ENCODE measurements around the gene CD226. TPM values are rescaled to one million over a fixed set of nuclear protein-coding genes. Genes with fewer than 3 reads are reported as not detected.

CD226 gene
- total RNA-seq, 1 donor from 2014 or later = not detected

GRCh38 chr18:69954719-69955480 is 7.2 kb upstream of the CD226 start:
- H2AFZ ChIP-seq (replicated peaks) = no peak overlapping the region
- Mint-ChIP-seq H3K9me3 (no peaks in the 10 kb centered on the region), H3K27ac (no peak overlapping the region)

GRCh38 chr18:69953191-69953590 is 5.5 kb upstream of the CD226 start:
- H4K20me1 ChIP-seq (ENCODE audit: low read depth) = no peaks in the 10 kb centered on the region
- no peaks in the 10 kb centered on the region for H3K36me3 ChIP-seq
- H3K36me3 Mint-ChIP-seq = no peaks in the 10 kb centered on the region
- H3K9me3 ChIP-seq (ENCODE audit: low read depth) = no peaks in the 10 kb centered on the region
- peaks cover 3% of the 10 kb centered on the region for H3K27me3 Mint-ChIP-seq (ENCODE audit: insufficient read depth, low read depth)
- H3K27me3 ChIP-seq = no peaks in the 10 kb centered on the region
- H3K27ac Mint-ChIP-seq = no peak overlapping the region
- no peaks in the 10 kb centered on the region for H3K4me1 Mint-ChIP-seq
- peaks cover 7% of the 10 kb centered on the region for H3K4me1 ChIP-seq
- H3K4me2 ChIP-seq = no peak overlapping the region
- H3K4me3 Mint-ChIP-seq = no peak overlapping the region
- H2AFZ ChIP-seq (replicated peaks) = no peak overlapping the region
- H3F3A ChIP-seq (ENCODE audit: low read depth) = no peaks in the 10 kb centered on the region
- H3K79me2 ChIP-seq (ENCODE audit: low read depth) = no peaks in the 10 kb centered on the region
- H3K9ac ChIP-seq = no peak overlapping the region
- no peak overlapping the region for H3K27ac ChIP-seq
- H3K9me3 Mint-ChIP-seq = no peaks in the 10 kb centered on the region
- no peak overlapping the region for H3K4me3 ChIP-seq
- TF ChIP-seq EZH2 (IDR thresholded peaks at IDR 0.05) = no peak
- no peak for DNase-seq (ENCODE audit: low spot score)

More at GRCh38 chr18:69954719-69955480, 7.2 kb upstream of the CD226 start:
- Mint-ChIP-seq H3K36me3 (no peaks in the 10 kb centered on the region), H3K27me3 (ENCODE audit: insufficient read depth, low read depth) (peaks cover 3% of the 10 kb centered on the region), H3K4me3 (no peak overlapping the region), H3K4me1 (no peaks in the 10 kb centered on the region)
- TF ChIP-seq EZH2phosphoT487 (IDR thresholded peaks at IDR 0.05) = no peak
- TF ChIP-seq CTCF (IDR thresholded peaks at IDR 0.05) = no peak
- no peak for TF ChIP-seq EZH2 (IDR thresholded peaks at IDR 0.05)
- Histone ChIP-seq H3K27me3 (no peaks in the 10 kb centered on the region), H3K79me2 (ENCODE audit: low read depth) (no peaks in the 10 kb centered on the region), H3K9me3 (ENCODE audit: low read depth) (no peaks in the 10 kb centered on the region), H3K27ac (no peak overlapping the region), H3F3A (ENCODE audit: low read depth) (no peaks in the 10 kb centered on the region), H3K4me3 (no peak overlapping the region), H3K9ac (no peak overlapping the region), H4K20me1 (ENCODE audit: low read depth) (no peaks in the 10 kb centered on the region), H3K4me2 (no peak overlapping the region), H3K4me1 (peaks cover 7% of the 10 kb centered on the region), H3K36me3 (no peaks in the 10 kb centered on the region)
- DNase-seq (ENCODE audit: low spot score) = no peak

GRCh38 chr18:69951182-69951581 is 3.5 kb upstream of the CD226 start:
- Mint-ChIP-seq H3K36me3 (no peaks in the 10 kb centered on the region), H3K4me1 (no peaks in the 10 kb centered on the region), H3K27me3 (ENCODE audit: insufficient read depth, low read depth) (peaks cover 3% of the 10 kb centered on the region), H3K27ac (no peak overlapping the region), H3K4me3 (no peak overlapping the region), H3K9me3 (no peaks in the 10 kb centered on the region)
- no peaks in the 10 kb centered on the region for H3K36me3 ChIP-seq
- no peak overlapping the region for H3K4me2 ChIP-seq
- no peak overlapping the region for H3K27ac ChIP-seq
- H4K20me1 ChIP-seq (ENCODE audit: low read depth) = no peaks in the 10 kb centered on the region
- no peaks in the 10 kb centered on the region for H3F3A ChIP-seq (ENCODE audit: low read depth)
- H3K9me3 ChIP-seq (ENCODE audit: low read depth) = no peaks in the 10 kb centered on the region
- no peak overlapping the region for H3K4me3 ChIP-seq
- no peaks in the 10 kb centered on the region for H3K27me3 ChIP-seq
- H3K4me1 ChIP-seq = no peaks in the 10 kb centered on the region
- no peak for TF ChIP-seq EZH2phosphoT487 (IDR thresholded peaks at IDR 0.05)
- TF ChIP-seq CTCF (IDR thresholded peaks at IDR 0.05) = no peak
- TF ChIP-seq EZH2 (IDR thresholded peaks at IDR 0.05) = no peak
- DNase-seq (ENCODE audit: low spot score) = no peak
- H3K9ac ChIP-seq = no peak overlapping the region
- no peak overlapping the region for H2AFZ ChIP-seq (replicated peaks)
- H3K79me2 ChIP-seq (ENCODE audit: low read depth) = no peaks in the 10 kb centered on the region

GRCh38 chr18:69949538-69949936 is 1.9 kb upstream of the CD226 start:
- H3K4me1 ChIP-seq = no peaks in the 10 kb centered on the region
- no peak overlapping the region for H3K4me3 Mint-ChIP-seq
- H4K20me1 ChIP-seq (ENCODE audit: low read depth) = no peaks in the 10 kb centered on the region
- no peak overlapping the region for H3K9ac ChIP-seq
- no peak overlapping the region for H3K4me2 ChIP-seq
- no peaks in the 10 kb centered on the region for H3K9me3 ChIP-seq (ENCODE audit: low read depth)
- H3K9me3 Mint-ChIP-seq = no peaks in the 10 kb centered on the region
- no peaks in the 10 kb centered on the region for H3F3A ChIP-seq (ENCODE audit: low read depth)
- H2AFZ ChIP-seq (replicated peaks) = no peak overlapping the region
- no peaks in the 10 kb centered on the region for H3K36me3 Mint-ChIP-seq
- no peak for DNase-seq (ENCODE audit: low spot score)
- H3K4me3 ChIP-seq = no peak overlapping the region
- peaks cover 3% of the 10 kb centered on the region for H3K27me3 Mint-ChIP-seq (ENCODE audit: insufficient read depth, low read depth)
- no peaks in the 10 kb centered on the region for H3K36me3 ChIP-seq
- no peaks in the 10 kb centered on the region for H3K4me1 Mint-ChIP-seq
- H3K27ac ChIP-seq = no peak overlapping the region
- H3K27me3 ChIP-seq = no peaks in the 10 kb centered on the region
- no peaks in the 10 kb centered on the region for H3K79me2 ChIP-seq (ENCODE audit: low read depth)
- no peak for TF ChIP-seq EZH2 (IDR thresholded peaks at IDR 0.05)
- TF ChIP-seq EZH2phosphoT487 (IDR thresholded peaks at IDR 0.05) = no peak
- TF ChIP-seq CTCF (IDR thresholded peaks at IDR 0.05) = no peak
- no peak overlapping the region for H3K27ac Mint-ChIP-seq
